ENCODE results near the gene MCM5. TPM values are rescaled to one million over a fixed set of nuclear protein-coding genes. Genes with fewer than 3 reads are reported as not detected.

The MCM5 gene
- total and polyA plus RNA-seq, 2 experiments from 2014 or later, result 34.4 to 51.5 TPM

GRCh38 chr22:35460688-35461087, 60.7 kb downstream of the MCM5 start:
- Histone ChIP-seq H3K4me2 (ENCODE audit: unreplicated experiment) (no peak overlapping the region), H3K79me2 (ENCODE audit: insufficient read depth) (no peaks in the 10 kb centered on the region), H3K9ac (no peak overlapping the region), H2AFZ (no peak overlapping the region), H3K4me1 (ENCODE audit: insufficient read depth) (no peaks in the 10 kb centered on the region), H3F3A (ENCODE audit: insufficient read depth) (no peaks in the 10 kb centered on the region), H3K27ac (no peak overlapping the region), H4K20me1 (ENCODE audit: insufficient read depth) (no peaks in the 10 kb centered on the region), H3K9me2 (ENCODE audit: insufficient read depth) (no peaks in the 10 kb centered on the region), H3K27me3 (replicated peaks; ENCODE audit: insufficient read depth) (no peaks in the 10 kb centered on the region), H3K4me3 (no peak overlapping the region), H3K9me3 (ENCODE audit: low read depth) (no peaks in the 10 kb centered on the region), H3K36me3 (ENCODE audit: low read depth) (no peaks in the 10 kb centered on the region)
- in situ Hi-C loops (cut with MboI), result no loop called here
- TF ChIP-seq EZH2phosphoT487 (IDR thresholded peaks at IDR 0.05; ENCODE audit: insufficient read depth, low read depth) (no peak), EZH2 (IDR thresholded peaks at IDR 0.05; ENCODE audit: insufficient read depth, poor library complexity, severe bottlenecking) (no peak)
- 79 to 80% methylated on average over 8 of the region's 8 CpGs for WGBS, 2 experiments (ENCODE audit: low coverage in 1 of 2, low lambda C conversion rate in 2 of 2, missing lambda C conversion rate in 2 of 2)
- no peak for DNase-seq

GRCh38 chr22:35462498-35463230, 62.7 kb downstream of the MCM5 start:
- no peak overlapping the region for H3K27ac ChIP-seq
- 68 to 69% methylated on average over 9 of the region's 9 CpGs for WGBS, 2 experiments (ENCODE audit: low coverage in 1 of 2, low lambda C conversion rate in 2 of 2, missing lambda C conversion rate in 2 of 2)
- DNase-seq, result no peak
- no peaks in the 10 kb centered on the region for H3F3A ChIP-seq (ENCODE audit: insufficient read depth)
- H3K79me2 ChIP-seq (ENCODE audit: insufficient read depth), result no peaks in the 10 kb centered on the region
- H3K4me2 ChIP-seq (ENCODE audit: unreplicated experiment), result no peak overlapping the region
- H3K4me3 ChIP-seq, result no peak overlapping the region
- no peak overlapping the region for H3K9ac ChIP-seq
- no peaks in the 10 kb centered on the region for H4K20me1 ChIP-seq (ENCODE audit: insufficient read depth)
- no peaks in the 10 kb centered on the region for H3K4me1 ChIP-seq (ENCODE audit: insufficient read depth)
- no peak overlapping the region for H2AFZ ChIP-seq
- H3K9me3 ChIP-seq (ENCODE audit: low read depth), result no peaks in the 10 kb centered on the region
- no peaks in the 10 kb centered on the region for H3K36me3 ChIP-seq (ENCODE audit: low read depth)
- no peaks in the 10 kb centered on the region for H3K27me3 ChIP-seq (replicated peaks; ENCODE audit: insufficient read depth)
- in situ Hi-C loops (cut with MboI), result no loop called here
- H3K9me2 ChIP-seq (ENCODE audit: insufficient read depth), result no peaks in the 10 kb centered on the region
- TF ChIP-seq EZH2 (IDR thresholded peaks at IDR 0.05; ENCODE audit: insufficient read depth, poor library complexity, severe bottlenecking) (no peak), EZH2phosphoT487 (IDR thresholded peaks at IDR 0.05; ENCODE audit: insufficient read depth, low read depth) (no peak)

GRCh38 chr22:35463231-35463933, 63.4 kb downstream of the MCM5 start:
- Histone ChIP-seq H3F3A (ENCODE audit: insufficient read depth) (no peaks in the 10 kb centered on the region), H3K27ac (no peak overlapping the region), H3K4me3 (no peak overlapping the region), H4K20me1 (ENCODE audit: insufficient read depth) (no peaks in the 10 kb centered on the region), H2AFZ (no peak overlapping the region), H3K9me2 (ENCODE audit: insufficient read depth) (no peaks in the 10 kb centered on the region), H3K4me1 (ENCODE audit: insufficient read depth) (no peaks in the 10 kb centered on the region), H3K9me3 (ENCODE audit: low read depth) (no peaks in the 10 kb centered on the region), H3K27me3 (replicated peaks; ENCODE audit: insufficient read depth) (no peaks in the 10 kb centered on the region), H3K9ac (no peak overlapping the region), H3K4me2 (ENCODE audit: unreplicated experiment) (no peak overlapping the region), H3K79me2 (ENCODE audit: insufficient read depth) (no peaks in the 10 kb centered on the region), H3K36me3 (ENCODE audit: low read depth) (no peaks in the 10 kb centered on the region)
- no peak for DNase-seq
- in situ Hi-C loops (cut with MboI), result no loop called here
- no peak for TF ChIP-seq EZH2phosphoT487 (IDR thresholded peaks at IDR 0.05; ENCODE audit: insufficient read depth, low read depth)
- TF ChIP-seq EZH2 (IDR thresholded peaks at IDR 0.05; ENCODE audit: insufficient read depth, poor library complexity, severe bottlenecking), result no peak
- WGBS, 2 experiments (ENCODE audit: low coverage in 1 of 2, low lambda C conversion rate in 2 of 2, missing lambda C conversion rate in 2 of 2), result 96% methylated on average over 2 of the region's 2 CpGs; no CpG with 5 or more reads in 1 of the 2 experiments

- Histone ChIP-seq H4K20me1 (ENCODE audit: insufficient read depth) (no peaks in the 10 kb centered on the region), H2AFZ (no peak overlapping the region), H3K9me2 (ENCODE audit: insufficient read depth) (no peaks in the 10 kb centered on the region), H3K27ac (no peak overlapping the region), H3K4me2 (ENCODE audit: unreplicated experiment) (no peak overlapping the region), H3K79me2 (ENCODE audit: insufficient read depth) (no peaks in the 10 kb centered on the region), H3K27me3 (replicated peaks; ENCODE audit: insufficient read depth) (no peaks in the 10 kb centered on the region), H3F3A (ENCODE audit: insufficient read depth) (no peaks in the 10 kb centered on the region), H3K4me1 (ENCODE audit: insufficient read depth) (peaks cover 5% of the 10 kb centered on the region; the same call in 1 of the 2 replicates), H3K36me3 (ENCODE audit: low read depth) (no peaks in the 10 kb centered on the region), H3K9ac (no peak overlapping the region), H3K9me3 (ENCODE audit: low read depth) (no peaks in the 10 kb centered on the region), H3K4me3 (no peak overlapping the region)
- WGBS, 2 experiments (ENCODE audit: low coverage in 1 of 2, low lambda C conversion rate in 2 of 2, missing lambda C conversion rate in 2 of 2), result 92 to 94% methylated on average over 3 of the region's 3 CpGs
- DNase-seq, result no peak
- in situ Hi-C loops (cut with MboI), result no loop called here
- TF ChIP-seq EZH2 (IDR thresholded peaks at IDR 0.05; ENCODE audit: insufficient read depth, poor library complexity, severe bottlenecking), result no peak
- TF ChIP-seq EZH2phosphoT487 (IDR thresholded peaks at IDR 0.05; ENCODE audit: insufficient read depth, low read depth), result no peak
Observed at GRCh38 chr22:35464399-35464798, 64.5 kb downstream of the MCM5 start.
